HG02938 (cell line): ENCODE measurements around the gene USP28.
"Not testable (repeated sequence)": the region's sequence is repeated elsewhere in the genome, so short reads cannot be mapped to it uniquely, and the experiment has no call there.

Source experiments
- ATAC-seq: cut with Tn5 transposase; IDR thresholded peaks from one replicate; pipeline ENCODE4 v1.9.1; 2021; ENCODE audit warnings: mild to moderate bottlenecking, moderate library complexity; ENCODE audit not compliant: unreplicated experiment

USP28 gene

DNA sequence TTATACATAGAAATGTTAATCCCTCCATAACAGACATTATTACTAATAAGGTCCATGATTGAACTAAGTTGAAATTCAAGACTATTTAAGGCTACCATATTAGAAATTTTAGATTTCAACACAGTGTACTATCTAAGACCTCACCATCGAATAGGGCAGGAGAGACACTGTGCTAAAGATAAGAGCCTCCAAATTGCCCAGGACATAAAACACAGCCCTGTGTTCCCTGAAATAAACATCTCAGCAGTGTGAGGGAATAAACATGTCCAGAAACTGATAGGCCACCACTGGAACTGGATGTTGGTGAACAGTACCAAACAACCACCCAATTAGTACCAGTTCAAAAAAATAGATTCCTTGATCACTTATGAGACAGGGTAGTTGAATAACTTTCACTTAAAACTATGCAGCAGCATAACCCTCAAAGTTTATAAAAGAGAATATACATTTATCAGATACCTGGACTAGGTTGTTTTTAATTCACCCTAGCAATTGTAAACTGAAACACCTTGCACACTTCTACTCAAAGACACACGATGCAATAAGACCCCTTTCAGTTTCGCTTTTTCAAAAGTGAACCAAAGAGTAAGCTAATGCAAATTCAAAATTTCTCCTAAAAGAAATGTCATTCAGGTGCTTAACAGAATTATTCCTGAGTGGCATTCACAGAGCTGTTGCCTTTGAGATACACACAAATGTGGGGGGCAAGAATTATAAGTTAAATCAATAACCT is 34.3 kb downstream of the USP28 start:
- no peak for ATAC-seq

DNA sequence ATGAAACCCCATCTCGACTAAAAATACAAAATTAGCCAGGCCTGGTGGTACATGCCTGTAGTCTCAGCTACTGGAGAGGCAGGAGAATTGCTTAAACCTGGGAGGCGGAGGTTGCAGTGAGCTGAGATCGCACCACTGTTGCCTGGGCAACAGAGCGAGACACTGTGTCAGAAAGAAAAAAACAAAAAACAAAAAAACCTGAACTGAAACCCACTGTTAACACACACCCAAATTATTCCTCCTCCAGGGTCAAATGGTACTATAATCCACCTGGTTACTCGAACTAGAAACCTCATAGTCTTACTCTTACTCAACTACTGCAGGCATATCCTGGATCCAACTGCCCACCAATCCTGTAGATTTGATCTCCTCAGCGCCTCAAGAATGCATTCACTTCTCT is 35.5 kb downstream of the USP28 start:
- peak; percentile 91 for ATAC-seq

- no peak for ATAC-seq
Observed at GRCh38 chr11:113838005-113838404, 37.4 kb downstream of the USP28 start.

- no peak for ATAC-seq
Observed at GRCh38 chr11:113835306-113835705, 40.1 kb downstream of the USP28 start.

DNA sequence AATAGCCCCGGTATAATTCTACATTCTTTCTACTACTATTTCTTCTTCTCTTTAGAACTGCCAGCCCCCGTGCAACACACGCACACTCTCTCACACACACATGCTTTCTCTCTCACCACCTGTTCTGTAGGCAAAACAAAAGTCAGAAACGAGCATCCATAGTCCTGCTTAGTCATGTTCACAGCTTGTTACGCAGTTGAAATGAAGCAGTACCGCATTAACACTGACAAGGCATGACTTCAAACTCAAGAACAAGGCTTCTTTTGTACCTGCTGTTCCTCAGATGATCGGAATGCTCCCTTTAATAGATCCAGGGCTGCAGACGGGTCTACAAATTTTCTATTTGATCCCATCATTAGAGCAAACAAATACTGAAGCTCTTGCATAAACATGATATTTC is 42.2 kb downstream of the USP28 start:
- no peak for ATAC-seq

DNA sequence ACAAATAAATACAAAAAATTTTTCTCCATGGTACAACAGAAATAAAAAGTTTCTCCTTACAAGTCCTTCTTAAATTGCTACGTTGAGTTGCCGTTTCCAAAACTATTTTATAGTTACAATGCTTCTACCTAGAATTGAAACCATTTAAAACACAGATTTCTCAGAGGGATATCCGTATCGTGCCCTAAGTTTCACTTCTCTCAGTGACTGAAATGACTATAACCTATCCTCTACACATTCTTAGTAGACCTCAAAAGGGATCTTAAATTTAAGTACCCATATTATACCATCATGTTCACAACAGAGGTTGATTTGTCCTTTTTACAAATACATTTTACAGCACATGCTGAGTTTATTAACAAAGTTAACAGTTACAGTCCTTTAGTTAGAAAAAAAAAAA is 44.1 kb downstream of the USP28 start:
- peak; percentile 98 for ATAC-seq

DNA sequence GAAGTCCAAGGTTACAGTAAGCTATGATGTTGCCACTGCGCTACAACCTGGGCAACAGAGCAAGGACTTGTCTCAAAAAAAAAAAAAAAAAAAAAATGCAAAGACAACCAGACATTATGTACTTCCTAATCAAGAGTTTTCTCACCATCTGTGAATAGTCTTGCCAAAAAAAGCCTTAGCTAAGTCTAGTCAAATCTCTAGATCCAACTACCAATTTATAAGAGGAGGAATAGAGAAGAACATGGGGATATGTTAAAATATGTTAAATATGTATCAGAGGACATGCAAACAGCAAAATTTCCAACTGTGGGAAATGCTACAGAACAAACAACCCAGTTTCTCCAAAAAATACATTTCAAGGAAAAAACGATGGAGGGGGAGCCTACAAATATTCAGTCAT is 45.6 kb downstream of the USP28 start:
- no peak for ATAC-seq

DNA sequence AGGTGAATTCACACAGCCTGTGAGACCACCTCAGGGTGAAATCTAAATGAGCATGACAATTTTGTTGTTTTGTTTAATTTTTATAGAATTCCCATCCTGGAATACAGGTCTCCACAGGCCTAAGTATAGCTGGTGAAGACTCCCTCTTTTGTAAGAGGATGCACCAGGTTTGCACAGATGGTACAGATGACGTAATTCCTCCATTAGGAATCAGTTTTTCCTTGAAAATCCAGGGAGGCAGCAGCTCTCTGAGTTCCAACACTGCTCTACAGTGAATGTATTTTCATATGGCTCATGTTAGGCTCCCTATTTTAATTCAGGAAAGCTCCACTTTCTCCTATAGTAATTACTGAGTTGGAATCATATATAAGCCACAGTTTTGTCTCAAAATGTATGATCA is 47.2 kb downstream of the USP28 start:
- ATAC-seq, result no peak

- no peak for ATAC-seq
Observed at GRCh38 chr11:113827477-113827876, 47.9 kb downstream of the USP28 start.

GRCh38 chr11:113818426-113818825 is 56.9 kb downstream of the USP28 start:
- ATAC-seq, result no peak

GRCh38 chr11:113817626-113818025 is 57.7 kb downstream of the USP28 start:
- no peak for ATAC-seq

DNA sequence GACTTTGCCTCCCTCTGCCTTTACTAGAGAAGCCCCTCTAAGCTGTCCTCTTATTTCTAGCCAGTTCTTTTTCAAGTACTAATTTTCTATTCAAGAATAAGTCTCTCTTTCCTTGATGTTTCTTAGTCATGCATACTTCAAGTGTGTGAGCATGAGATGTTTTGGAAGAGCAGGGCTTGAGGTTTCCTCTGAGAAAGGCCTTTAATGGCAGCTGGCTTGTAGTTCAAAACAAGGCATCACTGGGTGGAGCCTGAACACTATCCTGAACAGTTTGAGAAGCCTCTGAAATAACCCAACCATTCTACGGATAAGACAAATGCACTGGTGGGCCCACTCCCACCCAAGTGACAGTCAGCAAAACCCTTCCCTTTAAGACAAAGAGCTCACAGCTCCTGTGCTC is 58.2 kb downstream of the USP28 start:
- ATAC-seq, result no peak

DNA sequence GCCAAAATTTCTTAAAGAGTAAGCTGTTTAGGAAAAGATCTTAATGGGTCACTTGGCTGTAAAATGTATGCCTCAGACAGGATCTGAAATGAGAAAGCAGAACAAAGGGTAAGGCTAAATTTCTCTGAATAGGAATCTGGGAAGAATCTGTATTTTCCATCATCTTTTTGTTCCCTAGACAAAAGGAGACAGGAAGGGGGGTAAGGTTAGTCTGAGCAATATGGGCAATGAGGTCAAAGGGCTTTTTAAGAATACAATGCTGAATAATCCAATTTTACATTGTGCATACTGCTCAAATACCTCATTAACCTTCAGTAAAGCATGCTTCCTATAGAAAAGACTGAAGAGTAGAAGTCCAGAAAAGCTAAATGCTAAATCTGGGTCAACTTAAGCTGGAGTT is 61.2 kb downstream of the USP28 start:
- no peak for ATAC-seq

DNA sequence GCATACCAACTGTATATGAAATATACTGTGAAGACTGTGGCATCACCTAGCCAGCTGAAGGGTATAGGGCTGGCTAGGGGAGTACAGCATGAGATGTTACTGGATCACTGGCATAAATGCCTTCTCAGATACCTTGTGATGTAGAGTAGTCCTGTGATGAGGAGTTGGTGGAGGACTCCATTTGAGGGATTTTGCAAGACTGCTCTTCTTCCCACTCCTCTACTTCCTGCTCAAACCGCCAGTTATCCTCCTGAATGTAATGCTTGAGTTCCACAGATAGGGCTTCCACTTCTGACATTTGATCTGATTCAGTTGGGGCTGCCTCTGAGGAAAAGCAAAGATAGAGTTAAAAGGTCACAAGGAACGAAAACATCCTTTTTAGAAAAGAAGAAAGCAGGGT is 66.4 kb downstream of the USP28 start:
- ATAC-seq, result no peak

GRCh38 chr11:113806406-113806805 is 69.0 kb downstream of the USP28 start:
- no peak for ATAC-seq

DNA sequence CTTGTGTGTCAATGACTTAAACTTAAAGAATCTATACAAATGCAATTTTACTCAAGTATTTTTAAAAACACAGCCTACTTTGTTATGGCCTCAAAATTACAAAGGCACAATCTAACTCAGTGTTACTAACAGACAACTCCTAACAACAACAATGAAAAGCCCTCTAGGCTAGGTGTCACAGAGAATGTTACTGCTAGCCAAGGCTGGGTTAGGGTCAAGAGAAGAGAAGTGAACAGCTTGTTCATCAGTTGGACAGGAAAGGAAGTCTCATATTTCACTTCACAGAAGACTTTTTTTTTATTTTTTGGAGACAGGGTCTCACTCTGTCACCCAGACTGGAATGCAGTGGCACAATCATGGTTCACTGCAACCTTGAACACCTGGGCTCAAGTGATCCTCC is 69.7 kb downstream of the USP28 start:
- no peak for ATAC-seq

GRCh38 chr11:113802621-113803020 is 72.8 kb downstream of the USP28 start:
- ATAC-seq, result no peak

- peak; percentile 85 for ATAC-seq
Observed at GRCh38 chr11:113796663-113797259, 78.6 kb downstream of the USP28 start.

- ATAC-seq, result no peak
Observed at GRCh38 chr11:113789675-113790320, 85.6 kb downstream of the USP28 start.

- ATAC-seq, result not testable (repeated sequence)
Observed at GRCh38 chr11:113789016-113789415, 86.4 kb downstream of the USP28 start.

DNA sequence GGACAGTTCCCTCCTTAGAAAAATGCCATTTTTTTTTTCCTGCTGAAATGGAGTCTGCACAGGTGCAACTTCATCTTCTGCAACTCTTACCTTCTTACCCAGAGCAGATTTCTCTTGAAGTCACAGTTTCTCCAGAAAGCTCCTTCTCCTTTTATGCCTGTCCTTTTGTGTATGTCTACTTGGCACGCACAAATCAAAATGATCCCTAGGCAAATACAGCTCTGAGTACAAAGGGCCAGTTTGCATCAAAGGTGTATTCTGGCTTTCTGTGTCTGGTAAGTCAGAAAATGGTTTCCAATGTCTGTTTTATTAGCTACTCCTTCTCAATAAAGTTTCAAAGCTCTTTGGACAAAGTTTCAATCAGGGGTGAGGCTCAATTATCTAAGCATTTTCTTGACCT is 93.2 kb downstream of the USP28 start:
- no peak for ATAC-seq

- no peak for ATAC-seq
Observed at GRCh38 chr11:113781682-113782081, 93.7 kb downstream of the USP28 start.
